Measurements from ENCODE around the gene SPOCK2.

DNA sequence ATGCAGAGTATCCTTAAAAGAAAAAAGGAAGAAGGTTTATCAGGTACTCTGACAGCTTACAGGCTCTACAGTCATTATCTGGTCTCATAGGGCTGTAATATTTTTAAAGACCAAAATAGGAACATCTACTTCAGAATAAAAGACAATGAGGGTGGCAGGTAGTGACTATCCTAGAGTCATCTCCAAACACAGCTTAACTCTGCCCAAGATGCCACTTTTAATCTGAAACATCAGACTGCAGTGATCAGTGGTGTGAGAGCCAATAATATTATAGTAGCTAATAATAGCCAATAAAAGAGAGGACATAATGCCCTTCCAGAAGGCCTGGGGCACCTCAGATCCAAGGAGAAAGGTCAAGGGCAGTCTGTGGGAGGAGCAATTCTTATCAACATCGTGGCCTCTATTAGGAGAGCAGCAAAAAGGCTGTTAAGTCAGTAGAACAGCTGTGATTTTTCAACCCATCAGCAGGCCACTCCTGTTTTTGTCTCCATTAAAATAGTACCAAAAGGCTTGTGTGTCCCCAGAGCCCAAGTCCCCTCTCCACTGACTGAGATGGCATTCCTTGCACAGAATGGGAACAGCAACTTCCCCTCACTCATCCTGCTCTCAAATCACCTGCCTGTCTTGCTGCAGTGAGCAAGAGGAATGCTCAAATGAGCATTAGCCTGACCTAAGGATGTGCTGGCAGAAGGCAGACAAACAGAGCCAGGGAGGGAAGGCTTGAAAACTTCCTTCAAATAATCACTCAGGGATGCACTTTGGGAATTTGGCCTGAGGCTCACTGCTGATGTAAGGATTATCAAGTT is 20.7 kb upstream of the SPOCK2 start:
- TF ChIP-seq, protein P1, sequence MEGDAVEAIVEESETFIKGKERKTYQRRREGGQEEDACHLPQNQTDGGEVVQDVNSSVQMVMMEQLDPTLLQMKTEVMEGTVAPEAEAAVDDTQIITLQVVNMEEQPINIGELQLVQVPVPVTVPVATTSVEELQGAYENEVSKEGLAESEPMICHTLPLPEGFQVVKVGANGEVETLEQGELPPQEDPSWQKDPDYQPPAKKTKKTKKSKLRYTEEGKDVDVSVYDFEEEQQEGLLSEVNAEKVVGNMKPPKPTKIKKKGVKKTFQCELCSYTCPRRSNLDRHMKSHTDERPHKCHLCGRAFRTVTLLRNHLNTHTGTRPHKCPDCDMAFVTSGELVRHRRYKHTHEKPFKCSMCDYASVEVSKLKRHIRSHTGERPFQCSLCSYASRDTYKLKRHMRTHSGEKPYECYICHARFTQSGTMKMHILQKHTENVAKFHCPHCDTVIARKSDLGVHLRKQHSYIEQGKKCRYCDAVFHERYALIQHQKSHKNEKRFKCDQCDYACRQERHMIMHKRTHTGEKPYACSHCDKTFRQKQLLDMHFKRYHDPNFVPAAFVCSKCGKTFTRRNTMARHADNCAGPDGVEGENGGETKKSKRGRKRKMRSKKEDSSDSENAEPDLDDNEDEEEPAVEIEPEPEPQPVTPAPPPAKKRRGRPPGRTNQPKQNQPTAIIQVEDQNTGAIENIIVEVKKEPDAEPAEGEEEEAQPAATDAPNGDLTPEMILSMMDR (IDR thresholded peaks at IDR 0.05) = no peak
- no peak for TF ChIP-seq EZH2 (IDR thresholded peaks at IDR 0.05; ENCODE audit: borderline replicate concordance, insufficient read depth, low read depth, low read length, poor library complexity, severe bottlenecking)

Data from B cell (primary cell).